Ishikawa (cell line): ENCODE results near the gene SESN1.

Source experiments
- CEBPB ChIP-seq: IDR thresholded peaks from 2 replicates; pipeline ENCODE4 v1.6.1; 2012
- CREB1 ChIP-seq: IDR thresholded peaks from 2 replicates; pipeline ENCODE4 v1.6.1; 2012; ENCODE audit warnings: low read depth
- EGR1 ChIP-seq: IDR thresholded peaks from 2 replicates; pipeline ENCODE4 v1.6.1; 2012
- EP300 ChIP-seq: IDR thresholded peaks from 2 replicates; pipeline ENCODE4 v1.6.1; 2012; ENCODE audit warnings: borderline replicate concordance
- FOXM1 ChIP-seq: IDR thresholded peaks from 2 replicates; pipeline ENCODE4 v1.6.1; 2012; ENCODE audit warnings: low read depth, borderline replicate concordance
- MAX ChIP-seq: IDR thresholded peaks from 2 replicates; pipeline ENCODE4 v1.6.1; 2012
- NFIC ChIP-seq: IDR thresholded peaks from 2 replicates; pipeline ENCODE4 v1.6.1; 2012
- REST ChIP-seq: IDR thresholded peaks from 2 replicates; pipeline ENCODE4 v1.6.1; 2012; ENCODE audit warnings: low read depth, mild to moderate bottlenecking
- TAF1 ChIP-seq: IDR thresholded peaks from 2 replicates; pipeline ENCODE4 v1.6.1; 2012; ENCODE audit warnings: low read depth, mild to moderate bottlenecking
- TCF12 ChIP-seq: IDR thresholded peaks from 2 replicates; pipeline ENCODE4 v1.6.1; 2012; ENCODE audit warnings: low read depth
- USF1 ChIP-seq: IDR thresholded peaks from 2 replicates; pipeline ENCODE4 v1.6.1; 2012
- YY1 ChIP-seq: IDR thresholded peaks from 2 replicates; pipeline ENCODE4 v1.6.1; 2012; ENCODE audit warnings: low read depth
- ZBTB7A ChIP-seq: IDR thresholded peaks from 2 replicates; pipeline ENCODE4 v1.6.1; 2012; ENCODE audit warnings: low read depth

GRCh38 chr6:108937170-108937569, 157.5 kb downstream of the SESN1 start:
- TF ChIP-seq TAF1 (no peak), CEBPB (no peak), REST (no peak), YY1 (no peak), FOXM1 (no peak), CREB1 (no peak), ZBTB7A (no peak), EP300 (no peak), USF1 (no peak), EGR1 (no peak), NFIC (no peak), MAX (no peak), TCF12 (no peak)
